ENCODE results near the gene GP1BB. TPM values are rescaled to one million over a fixed set of nuclear protein-coding genes. Genes with fewer than 3 reads are reported as not detected.

Gene GP1BB
- total and polyA plus RNA-seq, 10 of the 15 experiments (the other 5 are each of a cell fraction or from before 2014, with no cell fraction given), result 0.05 to 0.28 (median 0.28) TPM; not detected in 7

DNA sequence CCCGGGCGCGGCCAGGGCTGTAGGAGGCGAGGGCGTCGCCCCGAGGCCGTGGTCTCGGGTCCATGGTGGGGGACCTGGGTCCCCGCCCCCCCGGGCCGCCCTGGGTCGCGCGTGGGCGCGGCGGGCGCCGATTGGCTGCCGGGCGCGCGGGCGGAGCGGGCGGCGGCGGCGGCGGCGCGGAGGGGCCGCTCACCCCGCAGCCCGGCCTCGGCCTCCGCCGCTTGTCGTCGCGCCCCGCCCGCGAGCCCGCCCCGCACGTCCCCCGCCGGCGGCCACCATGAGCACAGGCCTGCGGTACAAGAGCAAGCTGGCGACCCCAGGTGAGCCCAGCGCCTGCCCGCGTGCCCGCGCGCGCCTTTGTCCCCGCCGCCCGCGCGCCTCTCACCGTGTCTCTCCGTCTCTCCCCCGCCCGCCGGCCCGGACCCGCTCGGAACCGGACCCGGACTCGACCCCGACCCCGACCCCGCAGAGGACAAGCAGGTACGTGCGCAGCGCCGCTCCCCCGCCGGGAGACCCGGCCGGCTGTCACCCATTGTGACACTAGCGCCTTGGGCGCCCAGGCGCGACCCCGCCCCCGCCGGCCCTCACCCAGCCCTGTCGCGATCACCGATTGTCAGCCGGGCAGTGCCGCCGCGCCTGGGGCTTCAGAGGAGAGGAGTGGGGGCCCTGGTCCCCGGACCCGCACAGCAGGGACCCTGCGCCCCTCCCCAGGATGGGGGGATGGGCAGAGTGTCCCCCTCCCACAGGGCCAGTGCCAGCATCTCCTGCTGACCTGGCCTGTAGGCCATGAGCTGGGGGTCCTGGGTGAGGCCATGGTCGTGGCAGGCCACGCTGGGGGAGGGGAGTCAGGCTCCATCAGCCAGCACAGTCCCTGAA lies 8.8 kb upstream of the GP1BB start, which contains the start of gene SEPTIN5:
TSS of gene SEPTIN5 (plus strand) at position 192 of the 876 bp plus-strand sequence. CDS start at position 278, 86 bp downstream.
- in situ Hi-C loops (cut with MboI) (no loop called here), intact Hi-C loops (cut with micrococcal nuclease; ENCODE audit: unreplicated experiment) (no loop called here)
- BruUV-seq (replicated peaks), result no TSS peak
- ChIA-PET POLR2A (no interaction called here), RAD21 (ENCODE audit: unreplicated experiment) (no interaction called here), CTCF (interaction anchor here (2.0 kb wide), 1 partner anchor 33 kb away, joined by 5 read pairs; no protein-coding TSS in a partner anchor), SMC1A (ENCODE audit: uncharacterized antibody, unreplicated experiment) (no interaction called here)
- peak within 1 kb of the TSS; percentile 44; the same call in 1 of the 2 replicates for H3K4me2 ChIP-seq (ENCODE audit: control insufficient read depth, insufficient read depth)
- H2AFZ ChIP-seq (ENCODE audit: control insufficient read depth, low read depth, low read length), result no peak within 1 kb of the TSS
- no peak within 1 kb of the TSS for H3K9ac ChIP-seq (ENCODE audit: control insufficient read depth, insufficient read depth, low read length)
- no peaks in the 10 kb centered on the region for H4K20me1 ChIP-seq (ENCODE audit: control insufficient read depth, insufficient read depth)
- H3K36me3 ChIP-seq (ENCODE audit: control insufficient read depth in 2 of 2, insufficient read depth in 2 of 2, low read length in 1 of 2), result no peaks in the 10 kb centered on the region
- FAIRE-seq (no peak), ATAC-seq (no peak), DNase-seq (ENCODE audit: low read depth, low spot score) (no peak)
- WGBS (ENCODE audit: insufficient coverage, insufficient replicate concordance, low lambda C conversion rate, missing lambda C conversion rate), result 2% methylated on average over 21 of the region's 106 CpGs
- H3K79me2 ChIP-seq (ENCODE audit: control insufficient read depth, insufficient read depth, low read length), result no peaks in the 10 kb centered on the region
- 0 out of 2 replicates have a peak within 1 kb of the TSS, but pooled peaks have one; percentile 16 for H3K4me3 ChIP-seq
- H3K4me1 ChIP-seq (ENCODE audit: control insufficient read depth, insufficient read depth, low read length), result peaks cover 9% of the 10 kb centered on the region
- TF ChIP-seq EGR1 (IDR thresholded peaks at IDR 0.05; ENCODE audit: borderline replicate concordance in 1 of 2, low read depth in 2 of 2, low read length in 2 of 2), result 0 out of 3 replicates have a peak, but pooled peaks of 1 of the 2 experiments have one; percentile 12
- no peak for TF ChIP-seq PKNOX1 (IDR thresholded peaks at IDR 0.05)
- no peaks in the 10 kb centered on the region for H3K9me3 ChIP-seq (replicated peaks; ENCODE audit: control insufficient read depth, insufficient read depth, low read length)
- H3K27me3 ChIP-seq (replicated peaks in 1 of 2; ENCODE audit: control insufficient read depth in 2 of 2, insufficient read depth in 2 of 2, low read length in 1 of 2), result peaks cover 2 to 4% of the 10 kb centered on the region in 2 experiments; a peak in 3 of 4 replicates
- no peak within 1 kb of the TSS for H3K27ac ChIP-seq (ENCODE audit: control insufficient read depth, insufficient read depth)
